UCSD-AML1 (cell line): ENCODE results near the gene TBC1D10A.

Experiments
- DNase-seq: peaks from one replicate; lab custom pipeline; 2025; ENCODE audit not compliant: unreplicated experiment; lab: John Stamatoyannopoulos, UW

Gene TBC1D10A

DNA sequence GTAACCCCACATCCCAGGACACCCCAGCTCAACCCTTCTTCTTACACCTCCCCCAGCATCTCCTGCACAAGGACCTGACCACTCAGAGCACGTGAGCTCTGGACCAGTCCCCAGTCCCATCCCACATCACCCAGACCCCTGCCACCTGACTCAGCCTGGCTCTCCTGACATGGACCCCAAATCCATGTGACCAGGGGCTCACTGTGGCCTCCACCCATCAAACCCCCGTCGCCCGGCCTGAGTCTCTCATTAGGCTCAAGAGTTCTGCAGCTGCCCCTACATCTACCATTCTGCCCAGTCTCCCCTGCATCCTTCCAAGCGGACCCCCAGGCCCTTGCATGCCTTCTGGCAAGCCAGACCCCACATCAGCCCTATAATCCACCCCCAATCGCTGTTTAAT lies 78.3 kb downstream of the TBC1D10A start:
- no peak for DNase-seq

DNA sequence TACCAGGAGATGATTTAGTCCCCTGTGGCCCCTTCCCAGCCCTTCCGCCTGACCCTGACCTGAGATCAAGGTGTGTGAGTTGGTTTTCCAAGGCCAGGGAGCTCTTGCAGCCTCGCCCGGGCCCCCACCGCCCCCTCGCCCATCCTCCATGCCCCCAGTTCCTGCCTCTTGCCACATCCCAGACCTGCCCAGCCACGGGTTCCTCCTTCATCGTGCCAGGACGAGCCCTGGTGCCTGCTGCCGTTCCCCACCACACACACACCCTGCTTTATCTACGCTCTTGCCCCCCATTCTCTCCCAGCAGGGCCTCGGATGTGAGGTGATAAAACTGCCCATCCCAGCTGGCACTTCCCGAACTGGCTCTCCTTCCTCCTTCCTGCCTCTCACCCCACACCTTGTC lies 78.8 kb downstream of the TBC1D10A start:
- DNase-seq = no peak

DNA sequence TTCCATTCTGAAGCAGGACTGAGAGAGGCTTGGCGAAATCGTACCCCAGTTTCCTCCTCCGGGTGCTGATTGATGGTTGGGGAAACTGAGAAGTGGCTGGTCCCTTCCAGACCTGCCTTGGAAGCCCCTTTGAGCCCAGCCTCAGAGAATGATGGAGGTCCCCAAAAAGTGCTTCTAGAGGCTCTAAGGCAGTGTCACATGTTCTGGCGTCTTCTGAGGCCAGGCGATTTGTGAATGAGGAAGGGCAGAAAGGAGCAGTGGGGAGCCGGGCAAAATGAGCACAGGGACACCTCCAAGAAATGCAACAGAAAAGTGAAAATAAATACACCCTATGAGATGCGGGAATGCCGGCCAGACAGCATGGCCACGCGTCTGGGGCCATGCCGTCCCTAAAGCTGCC lies 79.2 kb downstream of the TBC1D10A start:
- no peak for DNase-seq

DNA sequence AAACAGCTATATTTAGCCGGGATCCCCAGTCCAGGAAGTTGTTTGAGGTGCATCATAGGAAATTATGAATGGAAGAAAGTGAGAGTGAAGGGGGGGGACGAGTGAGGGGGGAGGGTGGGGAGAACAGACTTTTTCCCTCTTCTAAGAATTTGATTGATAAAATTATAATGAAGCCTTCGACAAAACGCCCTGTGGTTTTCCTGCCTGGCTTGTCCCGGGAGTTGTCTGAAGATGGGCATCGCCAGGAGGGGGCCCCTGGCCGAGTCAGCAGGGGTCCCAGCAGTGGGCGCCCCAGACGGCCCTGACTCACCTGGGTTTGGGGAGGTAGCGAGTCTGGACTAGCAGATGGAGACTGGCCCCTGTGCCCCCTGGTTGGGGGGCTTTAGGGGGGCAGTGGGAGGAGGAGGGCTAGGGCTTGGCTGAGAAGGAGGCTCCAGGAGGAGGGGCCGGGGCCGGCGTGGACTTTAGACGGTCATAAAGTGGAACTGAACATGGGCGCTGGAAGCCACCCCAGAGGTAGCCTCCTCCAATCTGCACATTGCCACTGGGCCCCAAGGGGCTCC lies 79.8 kb downstream of the TBC1D10A start:
- DNase-seq = no peak

DNA sequence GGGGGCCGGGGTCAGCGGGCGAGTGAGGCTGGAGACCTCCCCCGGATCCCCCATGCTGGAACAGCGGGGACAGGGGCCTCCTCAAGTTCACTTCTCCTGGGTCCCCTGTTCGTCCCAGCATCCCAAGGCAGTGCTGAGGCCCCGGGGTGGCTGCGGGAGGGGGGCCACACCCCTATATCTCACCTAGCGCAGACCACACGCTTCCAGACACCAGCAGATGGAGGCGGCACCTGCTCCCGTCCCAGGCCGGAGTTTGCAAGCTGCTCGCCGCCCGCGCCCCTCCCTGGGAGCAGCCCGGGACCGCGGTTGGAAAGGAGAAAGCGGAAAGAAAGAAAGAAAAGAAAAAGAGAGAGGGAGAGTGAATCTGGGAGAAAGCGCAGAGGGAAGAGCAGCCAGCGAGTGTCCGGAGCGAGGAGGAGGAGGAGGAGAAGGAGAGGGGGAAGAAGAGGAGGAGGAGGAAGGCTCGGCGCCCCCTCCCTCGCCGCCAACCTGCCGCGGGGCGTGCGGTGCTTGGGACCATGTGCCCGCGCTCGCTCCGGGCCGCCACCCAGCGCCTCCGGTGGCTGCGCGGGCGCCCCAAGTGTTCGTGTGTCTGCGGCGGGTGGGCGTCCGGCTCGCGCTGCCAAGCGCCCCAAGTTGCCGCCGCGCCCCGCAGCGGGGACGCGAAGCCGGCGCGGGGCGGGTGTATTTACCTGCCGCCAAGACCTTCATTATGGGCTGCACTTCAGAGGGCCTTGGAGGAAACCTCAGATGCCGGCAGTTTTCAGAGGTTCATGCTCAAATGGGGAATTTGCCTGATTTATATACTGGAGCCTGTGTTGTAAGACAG lies 80.5 kb downstream of the TBC1D10A start, which contains the start of gene LIF:
LIF (minus strand) TSS at position 775 of the 829 bp plus-strand sequence; CDS start at position 711, 64 bp downstream.
- no peak for DNase-seq

DNA sequence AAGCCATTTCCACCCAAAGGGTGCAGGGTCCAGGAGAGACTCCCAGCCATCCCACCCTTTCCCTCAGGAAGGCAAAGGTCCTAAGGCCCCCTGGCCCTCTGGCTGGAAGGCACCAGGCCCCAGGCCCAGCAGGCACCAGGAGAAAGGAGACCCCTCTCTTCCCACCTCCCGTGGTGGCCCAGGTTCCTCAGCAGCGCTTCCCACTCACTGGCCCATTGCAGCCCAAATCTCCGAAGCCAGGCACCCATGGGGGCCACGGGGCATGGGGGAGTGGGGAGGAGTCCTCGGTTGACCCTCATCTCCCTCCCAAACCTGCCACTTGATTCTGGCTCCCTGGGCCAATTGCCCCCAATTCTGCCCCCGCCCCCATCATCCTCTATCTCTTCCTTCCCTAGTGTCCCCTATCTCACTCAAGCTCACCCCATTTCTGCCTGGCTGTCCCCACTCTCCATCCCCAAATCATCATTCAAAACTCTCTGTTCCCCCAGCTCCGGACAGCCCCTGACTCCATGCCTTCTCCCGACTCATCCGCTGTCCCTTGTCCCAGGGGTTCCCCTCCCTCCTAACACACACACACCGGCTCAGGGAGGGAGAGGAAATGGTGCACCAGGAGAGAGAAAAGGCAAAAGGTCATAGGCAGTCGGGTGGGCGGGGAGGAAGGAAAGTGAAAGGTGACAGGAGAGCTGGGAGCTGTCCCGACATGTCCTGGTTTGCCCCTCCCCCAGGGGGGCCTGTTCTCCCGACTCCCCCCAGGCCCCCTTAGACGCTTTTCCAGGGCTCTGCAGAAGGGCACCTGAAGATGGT lies 81.4 kb downstream of the TBC1D10A start:
- no peak for DNase-seq

DNA sequence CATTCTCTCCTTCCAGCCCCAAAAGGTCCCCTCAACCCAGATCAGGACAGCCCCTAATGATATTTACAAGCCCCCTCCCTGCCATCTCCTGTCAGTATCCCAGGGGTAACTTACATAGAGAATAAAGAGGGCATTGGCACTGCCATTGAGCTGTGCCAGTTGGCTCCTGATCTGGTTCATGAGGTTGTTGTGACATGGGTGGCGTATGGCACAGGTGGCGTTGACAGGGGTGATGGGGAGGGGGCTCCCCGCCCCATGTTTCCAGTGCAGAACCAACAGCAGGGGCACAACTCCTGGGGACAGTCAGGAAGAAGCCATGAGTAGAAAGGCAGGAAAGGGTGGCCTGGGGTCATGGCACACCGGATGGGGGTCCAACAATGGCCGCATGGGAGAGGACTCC lies 82.1 kb downstream of the TBC1D10A start:
- no peak for DNase-seq

DNA sequence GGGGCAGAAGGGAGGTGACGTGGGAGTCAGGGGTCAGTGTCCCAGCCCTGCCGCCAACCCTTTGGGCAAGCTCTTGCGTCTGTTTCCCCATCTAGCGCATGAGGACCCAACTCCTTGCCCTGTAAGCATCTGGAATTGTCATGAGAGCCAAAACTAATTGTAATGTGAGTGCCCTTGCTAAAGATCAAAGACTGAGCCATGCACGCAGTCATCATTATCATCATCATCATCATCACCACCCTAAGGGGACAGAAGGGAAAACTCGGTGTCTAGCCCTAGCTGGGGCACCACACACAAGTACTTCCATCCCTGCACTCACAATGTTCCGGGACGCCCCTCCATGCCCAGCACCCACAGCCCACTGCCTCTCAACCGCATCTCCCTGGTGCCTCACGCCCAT lies 82.7 kb downstream of the TBC1D10A start:
- no peak for DNase-seq

DNA sequence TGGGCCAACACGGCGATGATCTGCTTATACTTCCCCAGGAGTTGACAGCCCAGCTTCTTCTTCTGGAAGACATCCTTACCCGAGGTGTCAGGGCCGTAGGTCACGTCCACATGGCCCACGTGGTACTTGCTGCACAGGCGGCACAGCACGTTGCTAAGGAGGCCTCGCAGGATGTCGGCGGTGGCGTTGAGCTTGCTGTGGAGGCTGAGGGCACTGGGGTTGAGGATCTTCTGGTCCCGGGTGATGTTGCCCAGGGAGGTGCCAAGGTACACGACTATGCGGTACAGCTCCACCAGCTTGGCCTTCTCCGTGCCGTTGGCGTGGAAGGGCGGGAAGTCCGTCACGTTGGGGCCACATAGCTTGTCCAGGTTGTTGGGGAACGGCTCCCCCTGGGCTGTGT lies 83.1 kb downstream of the TBC1D10A start:
- DNase-seq = no peak
